H1 (cell line): ENCODE results near the gene RARB.
A peak's percentile ranks its signal among the peaks of the same experiment; 100 is the strongest.

Experiments
- BCL11A ChIP-seq, 2 experiments: IDR thresholded peaks; one replicate each; pipeline ENCODE4 v1.6.1; 2011; ENCODE audit warnings: low read depth in 2 of 2, low read length in 2 of 2, mild to moderate bottlenecking in 2 of 2
- CBX5 ChIP-seq: fragments of 300-800, 300-1000 bp; sonication (generic); IDR thresholded peaks from 2 replicates; pipeline ENCODE4 v1.7.1; 2016; ENCODE audit warnings: antibody characterized with exemption, low read length, low read depth
- CBX8 ChIP-seq: fragments of 300-800, 300-1000 bp; sonication (generic); IDR thresholded peaks from 2 replicates; pipeline ENCODE4 v1.7.1; 2016; ENCODE audit warnings: low read depth, low read length, borderline replicate concordance
- CTCF ChIP-seq, 3 experiments: IDR thresholded peaks; 1 replicate in 2 of 3; 2 replicates in 1 of 3; pipeline versions ENCODE4 v1.5.1 to v1.6.1; 2011; ENCODE audit warnings: low read length in 3 of 3, mild to moderate bottlenecking in 3 of 3, inconsistent platforms in 2 of 3, low read depth in 1 of 3, moderate library complexity in 1 of 3; ENCODE audit not compliant: insufficient read depth in 1 of 3; ENCODE audit errors: control extremely low read depth in 1 of 3
- EGR1 ChIP-seq: IDR thresholded peaks from 2 replicates; pipeline ENCODE4 v1.6.1; 2011; ENCODE audit warnings: low read depth, low read length, borderline replicate concordance
- EP300 ChIP-seq, 2 experiments: IDR thresholded peaks; 1 replicate in 1 of 2; 2 replicates in 1 of 2; pipeline ENCODE4 v1.6.1; 2011 to 2012; ENCODE audit warnings: low read depth in 2 of 2, low read length in 2 of 2, mild to moderate bottlenecking in 2 of 2, borderline replicate concordance in 1 of 2, inconsistent platforms in 1 of 2, moderate library complexity in 1 of 2
- MAX ChIP-seq: IDR thresholded peaks from 2 replicates; pipeline ENCODE4 v1.6.1; 2012; ENCODE audit warnings: inconsistent platforms
- POLR2A ChIP-seq, 2 experiments: IDR thresholded peaks; 1 replicate in 1 of 2; 2 replicates in 1 of 2; pipeline ENCODE4 v1.6.1; 2011; ENCODE audit warnings: low read depth in 2 of 2, low read length in 2 of 2, mild to moderate bottlenecking in 2 of 2; ENCODE audit errors: control extremely low read depth in 1 of 2
- RAD21 ChIP-seq, 2 experiments: IDR thresholded peaks in 1 of 2; conservative IDR thresholded peaks in 1 of 2; 2 replicates each; pipeline ENCODE4 v1.6.1; 2011; ENCODE audit warnings: low read depth in 2 of 2, low read length in 2 of 2, improper control_type of control experiment in 1 of 2, inconsistent platforms in 1 of 2, mild to moderate bottlenecking in 1 of 2, moderate library complexity in 1 of 2
- SP1 ChIP-seq: IDR thresholded peaks from 2 replicates; pipeline ENCODE4 v1.6.1; 2011; ENCODE audit warnings: low read depth, low read length
- TBP ChIP-seq: IDR thresholded peaks from 2 replicates; pipeline ENCODE4 v1.6.1; 2011; ENCODE audit warnings: low read depth, low read length, improper control_type of control experiment

- no peak for TF ChIP-seq EP300 (IDR thresholded peaks at IDR 0.05; ENCODE audit: borderline replicate concordance in 1 of 2, low read depth in 2 of 2, low read length in 2 of 2)
- no peak for TF ChIP-seq POLR2A (IDR thresholded peaks at IDR 0.05; ENCODE audit: control extremely low read depth in 1 of 2, low read depth in 2 of 2, low read length in 2 of 2)
- TF ChIP-seq BCL11A (IDR thresholded peaks at IDR 0.05; ENCODE audit: low read depth in 2 of 2, low read length in 2 of 2), result no peak
- TF ChIP-seq CTCF (IDR thresholded peaks at IDR 0.05; ENCODE audit: control extremely low read depth in 1 of 3, insufficient read depth in 1 of 3, low read depth in 1 of 3, low read length in 3 of 3), result no peak
- no peak for TF ChIP-seq TBP
- TF ChIP-seq MAX, result no peak
- TF ChIP-seq RAD21 (IDR thresholded peaks at IDR 0.05 in 1 of 2, conservative IDR thresholded peaks at IDR 0.05 in 1 of 2; ENCODE audit: low read depth in 2 of 2, low read length in 2 of 2), result no peak
- 0 out of 2 replicates have a peak, but pooled peaks have one; percentile 15 for TF ChIP-seq SP1
- TF ChIP-seq CBX5, result no peak
- no peak for TF ChIP-seq EGR1
- no peak for TF ChIP-seq CBX8
These were observed 26.2 kb downstream of the RARB start for GRCh38 chr3:25454005-25454927.
